IPS-18c (cell line): Measurements from ENCODE around the gene KPNA6.

Source experiments
- H3K4me3 ChIP-seq: 2 replicates; pipeline ENCODE4 v1.7.0; 2013; ENCODE audit warnings: low read depth, mild to moderate bottlenecking, low read length, moderate library complexity; ENCODE audit not compliant: insufficient read depth
- H3K9me3 ChIP-seq: one replicate; pipeline ENCODE4 v1.6.1; 2013; ENCODE audit warnings: mild to moderate bottlenecking, low read length, moderate library complexity; ENCODE audit not compliant: control insufficient read depth, insufficient read depth

The KPNA6 gene

DNA sequence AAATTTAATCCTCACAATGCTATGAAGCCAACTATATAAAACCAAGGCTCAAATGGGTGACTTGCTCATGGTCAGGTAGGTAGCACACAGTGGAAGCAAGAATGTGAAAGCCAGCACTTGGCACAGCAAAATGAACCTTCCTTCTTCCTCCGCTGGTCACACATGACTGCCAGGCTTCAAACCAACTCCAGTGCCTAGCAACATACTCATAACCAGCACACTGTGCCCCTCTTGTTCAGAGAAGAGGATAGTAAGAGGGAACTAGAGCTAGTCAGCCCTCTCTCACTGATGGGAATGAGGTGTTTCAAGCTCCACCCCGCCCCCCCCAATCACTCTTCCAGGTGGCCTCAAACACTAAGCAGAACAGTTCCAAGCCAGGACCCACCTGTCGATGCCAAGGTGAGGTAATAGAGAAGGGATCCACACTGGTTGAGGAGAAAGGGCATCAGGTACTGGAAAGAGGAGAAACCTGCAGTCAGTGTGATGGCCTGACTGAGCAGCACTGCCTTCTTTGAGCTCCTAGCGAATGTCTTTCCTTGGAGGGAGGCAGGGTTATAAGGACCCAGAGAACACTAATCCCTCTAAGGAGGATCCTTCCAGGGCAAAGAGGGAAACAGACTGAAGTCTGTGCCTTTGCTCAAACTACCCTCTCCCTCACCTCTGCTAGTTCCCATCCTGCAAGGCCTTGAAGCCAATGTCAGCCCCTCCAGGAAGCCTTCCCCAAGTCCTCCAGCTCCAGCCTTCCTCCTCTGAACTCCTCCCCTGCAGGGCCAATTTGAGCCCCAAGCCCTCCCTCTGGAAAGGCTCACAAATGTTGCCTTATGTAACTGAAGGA lies 113.1 kb downstream of the KPNA6 start:
- no peaks in the 10 kb centered on the region for H3K9me3 ChIP-seq
- H3K4me3 ChIP-seq = peak overlapping the region; percentile 96

DNA sequence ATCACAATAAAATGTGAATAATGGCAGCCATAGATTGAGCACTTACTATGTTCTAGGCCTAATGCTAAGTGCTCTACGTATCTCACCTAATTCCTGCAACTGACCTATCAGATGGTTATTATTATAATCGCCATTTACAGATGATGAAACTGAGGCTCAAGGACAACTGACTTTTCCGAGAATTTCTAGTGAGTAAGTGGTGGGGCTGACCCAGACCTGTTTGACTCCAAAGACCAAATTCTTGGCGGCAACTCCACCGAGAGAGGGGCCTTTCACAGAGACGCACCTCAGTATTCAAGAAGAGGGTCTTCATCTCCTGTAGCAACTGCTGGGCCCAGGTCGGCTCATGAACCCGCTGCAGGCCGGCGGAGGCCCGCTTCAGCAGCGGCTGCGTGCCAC lies 113.7 kb downstream of the KPNA6 start:
- Histone ChIP-seq H3K9me3 (no peaks in the 10 kb centered on the region), H3K4me3 (peak overlapping the region; percentile 96)

- no peaks in the 10 kb centered on the region for H3K9me3 ChIP-seq
- H3K4me3 ChIP-seq = peak within 1 kb of the TSS; percentile 96
These were observed 114.3 kb downstream of the KPNA6 start, which contains the start of the genes EIF3I and TMEM234 for GRCh38 chr1:32221980-32222755. EIF3I (plus strand) TSS chr1:32222407; CDS start chr1:32222442, 35 bp downstream. TMEM234 (minus strand) TSS chr1:32222353; CDS start chr1:32222322, 31 bp downstream.

- no peak overlapping the region for H3K4me3 ChIP-seq
- no peaks in the 10 kb centered on the region for H3K9me3 ChIP-seq
These were observed 115.8 kb downstream of the KPNA6 start for GRCh38 chr1:32223683-32224082.

DNA sequence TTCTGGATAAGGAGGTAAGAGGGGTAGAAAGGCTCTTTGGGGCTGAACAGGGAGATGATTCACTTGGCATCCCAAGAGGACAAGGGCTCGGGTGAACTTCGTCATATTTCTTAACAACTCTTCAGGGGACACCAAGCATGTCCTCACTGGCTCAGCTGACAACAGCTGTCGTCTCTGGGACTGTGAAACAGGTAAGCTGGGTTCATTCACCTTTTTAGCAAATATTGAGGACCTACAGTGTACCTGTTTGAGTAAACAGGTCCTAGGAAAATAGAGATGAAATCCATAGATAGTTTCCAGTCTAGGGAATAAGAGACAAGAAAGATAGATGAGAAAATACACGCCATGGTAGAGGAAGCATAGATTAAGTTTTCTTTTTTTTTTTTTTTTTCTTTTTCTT lies 116.4 kb downstream of the KPNA6 start:
- H3K4me3 ChIP-seq = no peak overlapping the region
- H3K9me3 ChIP-seq = no peaks in the 10 kb centered on the region
